OCI-LY3 (cell line): ENCODE results near the gene RGS9.
A peak's percentile ranks its signal among the peaks of the same experiment; 100 is the strongest.

Experiments
- H2AFZ ChIP-seq: fragments of 200-600, 300-600 bp; shearing (Covaris generic); 2 replicates; pipeline ENCODE4 v1.6.0; 2014; ENCODE audit warnings: antibody characterized with exemption, low read depth, low read length
- H3K27ac ChIP-seq: fragments of 200-600, 300-600 bp; sonication (generic); 2 replicates; pipeline ENCODE4 v1.5.1; 2014; ENCODE audit warnings: mild to moderate bottlenecking, low read length, moderate library complexity, mixed read lengths
- H3K27me3 ChIP-seq: fragments of 200-600, 300-600 bp; sonication (generic); 2 replicates; pipeline ENCODE4 v1.6.1; 2014; ENCODE audit warnings: low read depth, low read length, mixed read lengths
- H3K36me3 ChIP-seq: fragments of 200-600, 300-600 bp; sonication (generic); replicated peaks from 2 replicates; pipeline ENCODE3; 2014; ENCODE audit warnings: low read depth, low read length, mixed read lengths
- H3K4me1 ChIP-seq: fragments of 300-600, 200-600 bp; sonication (generic); 2 replicates; pipeline ENCODE4 v1.6.1; 2014; ENCODE audit warnings: low read length, mixed read lengths
- H3K4me2 ChIP-seq: fragments of 200-600, 300-600 bp; sonication (generic); 2 replicates; pipeline ENCODE4 v1.6.1; 2014; ENCODE audit warnings: low read length, mixed read lengths
- H3K4me3 ChIP-seq: fragments of 300-600, 200-600 bp; sonication (generic); 2 replicates; pipeline ENCODE4 v1.5.1; 2014; ENCODE audit warnings: antibody characterized with exemption, mild to moderate bottlenecking, low read length, moderate library complexity
- H3K79me2 ChIP-seq: fragments of 300-600, 200-600 bp; shearing (Covaris generic); 2 replicates; pipeline ENCODE4 v1.6.1; 2014; ENCODE audit warnings: mild to moderate bottlenecking, low read length, mixed read lengths
- H3K9ac ChIP-seq: fragments of 300-600, 200-600 bp; shearing (Covaris generic); 2 replicates; pipeline ENCODE4 v1.6.0; 2014; ENCODE audit warnings: mild to moderate bottlenecking, low read length, moderate library complexity
- H3K9me3 ChIP-seq: fragments of 200-600, 300-600 bp; shearing (Covaris generic); 2 replicates; pipeline ENCODE4 v1.6.1; 2014; ENCODE audit warnings: low read length, mixed read lengths; ENCODE audit not compliant: insufficient read depth
- H4K20me1 ChIP-seq: fragments of 200-600, 300-600 bp; sonication (generic); 2 replicates; pipeline ENCODE4 v1.6.1; 2016; ENCODE audit warnings: low read length, mixed read lengths; ENCODE audit not compliant: insufficient read depth
- EZH2phosphoT487 ChIP-seq: fragments of 200-600 bp; shearing (Covaris generic); IDR thresholded peaks from 2 replicates; pipeline ENCODE4 v1.6.1; 2018; ENCODE audit warnings: antibody characterized with exemption, mixed run types, low read depth
- TF ChIP-seq, protein P1 (sequence below): fragments of 200-600, 300-600 bp; sonication (generic); IDR thresholded peaks from 2 replicates; pipeline ENCODE4 v1.5.1; 2014; ENCODE audit warnings: antibody characterized with exemption, low read length, low read depth

RGS9 gene

DNA sequence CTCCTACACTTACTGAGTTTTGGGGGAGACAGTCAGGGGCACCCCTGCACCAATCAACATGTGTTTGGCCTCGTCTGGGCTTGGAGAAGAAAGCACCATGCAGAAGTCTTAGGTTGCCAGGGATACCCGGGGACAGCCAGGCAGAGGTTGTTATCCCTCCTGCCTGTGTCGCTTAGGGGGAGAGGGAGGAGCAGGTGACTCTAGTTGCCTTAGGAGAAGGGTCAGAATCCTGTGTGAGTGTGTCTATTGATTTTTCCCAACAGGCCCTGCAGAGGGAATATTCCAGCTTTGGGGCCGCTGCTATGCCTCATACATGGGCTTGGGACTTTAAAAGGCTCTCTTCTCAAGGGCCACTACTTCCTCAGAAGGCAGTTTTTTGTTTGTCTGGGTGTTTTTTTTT, 89.1 kb downstream of the RGS9 start:
- Histone ChIP-seq H2AFZ (no peak overlapping the region), H3K4me1 (peaks cover 31% of the 10 kb centered on the region), H3K27me3 (peaks cover 35% of the 10 kb centered on the region), H3K4me2 (no peak overlapping the region), H3K79me2 (no peaks in the 10 kb centered on the region), H3K4me3 (no peak overlapping the region), H4K20me1 (no peaks in the 10 kb centered on the region), H3K9ac (no peak overlapping the region), H3K27ac (no peak overlapping the region), H3K9me3 (no peaks in the 10 kb centered on the region), H3K36me3 (no peaks in the 10 kb centered on the region)
- no peak for TF ChIP-seq EZH2phosphoT487
- TF ChIP-seq, protein P1, sequence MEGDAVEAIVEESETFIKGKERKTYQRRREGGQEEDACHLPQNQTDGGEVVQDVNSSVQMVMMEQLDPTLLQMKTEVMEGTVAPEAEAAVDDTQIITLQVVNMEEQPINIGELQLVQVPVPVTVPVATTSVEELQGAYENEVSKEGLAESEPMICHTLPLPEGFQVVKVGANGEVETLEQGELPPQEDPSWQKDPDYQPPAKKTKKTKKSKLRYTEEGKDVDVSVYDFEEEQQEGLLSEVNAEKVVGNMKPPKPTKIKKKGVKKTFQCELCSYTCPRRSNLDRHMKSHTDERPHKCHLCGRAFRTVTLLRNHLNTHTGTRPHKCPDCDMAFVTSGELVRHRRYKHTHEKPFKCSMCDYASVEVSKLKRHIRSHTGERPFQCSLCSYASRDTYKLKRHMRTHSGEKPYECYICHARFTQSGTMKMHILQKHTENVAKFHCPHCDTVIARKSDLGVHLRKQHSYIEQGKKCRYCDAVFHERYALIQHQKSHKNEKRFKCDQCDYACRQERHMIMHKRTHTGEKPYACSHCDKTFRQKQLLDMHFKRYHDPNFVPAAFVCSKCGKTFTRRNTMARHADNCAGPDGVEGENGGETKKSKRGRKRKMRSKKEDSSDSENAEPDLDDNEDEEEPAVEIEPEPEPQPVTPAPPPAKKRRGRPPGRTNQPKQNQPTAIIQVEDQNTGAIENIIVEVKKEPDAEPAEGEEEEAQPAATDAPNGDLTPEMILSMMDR, result no peak

GRCh38 chr17:65227637-65228036, 90.5 kb downstream of the RGS9 start:
- Histone ChIP-seq H2AFZ (no peak overlapping the region), H3K4me1 (peaks cover 31% of the 10 kb centered on the region), H4K20me1 (no peaks in the 10 kb centered on the region), H3K4me2 (no peak overlapping the region), H3K27me3 (peaks cover 32% of the 10 kb centered on the region), H3K9me3 (no peaks in the 10 kb centered on the region), H3K27ac (no peak overlapping the region), H3K4me3 (no peak overlapping the region), H3K9ac (no peak overlapping the region), H3K79me2 (no peaks in the 10 kb centered on the region), H3K36me3 (no peaks in the 10 kb centered on the region)
- no peak for TF ChIP-seq EZH2phosphoT487
- TF ChIP-seq, protein P1, result no peak

DNA sequence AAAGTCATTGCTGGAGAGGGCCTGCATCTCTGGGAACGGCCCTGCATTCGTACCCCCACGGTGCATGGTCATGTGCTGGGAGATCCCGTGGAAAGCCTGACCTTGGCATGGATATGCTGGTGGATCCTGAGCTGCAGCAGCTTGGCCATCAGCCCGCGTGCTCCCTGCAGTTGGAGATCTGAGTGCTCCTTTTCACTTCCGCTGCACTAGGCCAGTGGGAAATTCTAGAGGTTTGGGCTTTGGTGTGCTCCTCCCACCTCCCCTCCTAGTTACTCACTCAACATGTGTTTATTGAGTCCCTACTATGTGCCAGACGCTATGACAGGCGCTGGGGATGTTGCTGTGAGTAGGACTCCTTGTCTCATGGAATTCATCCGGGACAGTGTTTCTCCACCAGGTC, 91.1 kb downstream of the RGS9 start:
- TF ChIP-seq EZH2phosphoT487, result no peak
- TF ChIP-seq, protein P1, result no peak
- peak overlapping the region; percentile 37; the same call in 1 of the 2 replicates for H2AFZ ChIP-seq
- H3K27ac ChIP-seq, result no peak overlapping the region
- H3K27me3 ChIP-seq, result peaks cover 32% of the 10 kb centered on the region
- H3K36me3 ChIP-seq, result no peaks in the 10 kb centered on the region
- peak overlapping the region; percentile 15; the same call in 1 of the 2 replicates for H3K9ac ChIP-seq
- H3K79me2 ChIP-seq, result no peaks in the 10 kb centered on the region
- peak overlapping the region; percentile 87 for H3K4me2 ChIP-seq
- H3K4me1 ChIP-seq, result peaks cover 31% of the 10 kb centered on the region
- H3K9me3 ChIP-seq, result no peaks in the 10 kb centered on the region
- no peaks in the 10 kb centered on the region for H4K20me1 ChIP-seq
- peak overlapping the region; percentile 65 for H3K4me3 ChIP-seq

- H3K9ac ChIP-seq, result peak overlapping the region; percentile 30; the same call in 1 of the 2 replicates
- H3K36me3 ChIP-seq, result no peaks in the 10 kb centered on the region
- peak overlapping the region; percentile 56 for H3K27ac ChIP-seq
- H3K4me1 ChIP-seq, result peaks cover 31% of the 10 kb centered on the region
- no peaks in the 10 kb centered on the region for H4K20me1 ChIP-seq
- H3K4me3 ChIP-seq, result peak overlapping the region; percentile 65
- no peak for TF ChIP-seq EZH2phosphoT487
- H3K9me3 ChIP-seq, result no peaks in the 10 kb centered on the region
- peak overlapping the region; percentile 37; the same call in 1 of the 2 replicates for H2AFZ ChIP-seq
- H3K27me3 ChIP-seq, result peaks cover 32% of the 10 kb centered on the region
- H3K4me2 ChIP-seq, result peak overlapping the region; percentile 87
- H3K79me2 ChIP-seq, result no peaks in the 10 kb centered on the region
Observed at GRCh38 chr17:65228734-65229620, 91.8 kb downstream of the RGS9 start.
